RWPE1 (cell line): ENCODE data around the gene CUEDC1.

Source experiments
- CTCF ChIA-PET: fragments of 350-600 bp; sonication (Branson Sonifier 250); formaldehyde crosslinking; extraction: SDS; loops from one replicate; lab custom pipeline; 2021; lab: Yijun Ruan, JAX
- POLR2A ChIA-PET: fragments of 400-600 bp; formaldehyde crosslinking; extraction: SDS; loops from one replicate; lab custom pipeline; 2020; ENCODE audit warnings: antibody characterized with exemption; ENCODE audit not compliant: low non-redundant PET; lab: Yijun Ruan, JAX
- DNase-seq: peaks from one replicate; pipeline ENCODE4 v3.0.0; 2012; ENCODE audit warnings: low spot score
- H3K27ac ChIP-seq: fragments of 450-650 bp; 2 replicates; pipeline ENCODE4 v1.5.1; 2017
- TF ChIP-seq, protein P1 (sequence below): fragments of 450-650 bp; conservative IDR thresholded peaks from 2 replicates; pipeline ENCODE4 v1.5.1; 2017; ENCODE audit warnings: low read depth, mild to moderate bottlenecking

The CUEDC1 gene

GRCh38 chr17:57830880-57831279, 124.3 kb downstream of the CUEDC1 start:
- no peak for DNase-seq
- ChIA-PET POLR2A (no interaction called here), CTCF (interaction anchor here (1.0 kb wide), 1 partner anchor 47 kb away, joined by 3 read pairs; no protein-coding TSS in a partner anchor)
- no peak overlapping the region for H3K27ac ChIP-seq
- TF ChIP-seq, protein P1, sequence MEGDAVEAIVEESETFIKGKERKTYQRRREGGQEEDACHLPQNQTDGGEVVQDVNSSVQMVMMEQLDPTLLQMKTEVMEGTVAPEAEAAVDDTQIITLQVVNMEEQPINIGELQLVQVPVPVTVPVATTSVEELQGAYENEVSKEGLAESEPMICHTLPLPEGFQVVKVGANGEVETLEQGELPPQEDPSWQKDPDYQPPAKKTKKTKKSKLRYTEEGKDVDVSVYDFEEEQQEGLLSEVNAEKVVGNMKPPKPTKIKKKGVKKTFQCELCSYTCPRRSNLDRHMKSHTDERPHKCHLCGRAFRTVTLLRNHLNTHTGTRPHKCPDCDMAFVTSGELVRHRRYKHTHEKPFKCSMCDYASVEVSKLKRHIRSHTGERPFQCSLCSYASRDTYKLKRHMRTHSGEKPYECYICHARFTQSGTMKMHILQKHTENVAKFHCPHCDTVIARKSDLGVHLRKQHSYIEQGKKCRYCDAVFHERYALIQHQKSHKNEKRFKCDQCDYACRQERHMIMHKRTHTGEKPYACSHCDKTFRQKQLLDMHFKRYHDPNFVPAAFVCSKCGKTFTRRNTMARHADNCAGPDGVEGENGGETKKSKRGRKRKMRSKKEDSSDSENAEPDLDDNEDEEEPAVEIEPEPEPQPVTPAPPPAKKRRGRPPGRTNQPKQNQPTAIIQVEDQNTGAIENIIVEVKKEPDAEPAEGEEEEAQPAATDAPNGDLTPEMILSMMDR: no peak

DNA sequence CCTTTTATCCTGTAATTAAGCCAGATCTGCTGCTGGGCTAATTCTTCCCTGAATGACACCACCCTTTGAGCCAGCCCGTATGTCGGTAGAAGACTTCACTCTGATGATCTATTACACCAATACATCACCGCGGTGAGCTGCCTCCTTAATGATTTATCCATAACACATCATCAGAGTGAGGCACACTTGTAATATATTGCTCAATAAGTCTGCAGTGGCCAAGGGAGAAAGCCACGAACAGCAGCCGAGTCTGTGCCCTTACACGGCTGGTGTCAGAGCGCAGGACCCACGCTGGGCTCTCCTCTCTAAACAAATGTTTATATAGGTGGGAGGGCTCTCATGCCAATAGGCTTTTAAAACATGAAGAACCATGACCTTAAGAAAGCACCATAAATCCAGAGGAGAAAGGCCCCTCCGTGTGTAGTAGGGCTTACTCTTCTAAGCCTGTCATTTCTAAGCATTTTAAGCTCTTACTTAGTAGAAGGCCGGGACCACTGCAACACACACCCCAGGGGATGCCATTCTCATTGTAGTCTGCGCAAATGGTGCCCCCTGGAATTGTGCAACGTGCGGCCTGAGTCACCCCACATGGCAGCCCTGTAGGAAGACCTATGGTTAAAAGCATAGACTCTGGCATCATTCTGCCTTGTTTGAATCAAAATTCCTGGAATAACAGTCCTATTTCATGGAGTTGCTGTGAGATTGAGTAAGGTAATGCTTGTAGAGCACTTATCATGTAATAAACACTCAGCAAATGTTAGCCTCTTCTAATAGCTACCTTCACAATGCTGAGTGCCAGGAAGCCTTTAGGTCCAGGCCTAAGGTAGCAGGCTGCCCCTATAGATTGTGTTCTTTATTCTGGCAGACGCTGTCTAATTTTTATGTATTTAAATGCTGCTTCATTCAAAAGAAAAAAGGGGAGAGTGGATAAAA, 131.5 kb downstream of the CUEDC1 start:
- DNase-seq: no peak
- ChIA-PET CTCF (interaction anchor here (1.3 kb wide), 1 partner anchor 9 kb away, joined by 5 read pairs; no protein-coding TSS in a partner anchor), POLR2A (no interaction called here)
- H3K27ac ChIP-seq: no peak overlapping the region
- TF ChIP-seq, protein P1: no peak

DNA sequence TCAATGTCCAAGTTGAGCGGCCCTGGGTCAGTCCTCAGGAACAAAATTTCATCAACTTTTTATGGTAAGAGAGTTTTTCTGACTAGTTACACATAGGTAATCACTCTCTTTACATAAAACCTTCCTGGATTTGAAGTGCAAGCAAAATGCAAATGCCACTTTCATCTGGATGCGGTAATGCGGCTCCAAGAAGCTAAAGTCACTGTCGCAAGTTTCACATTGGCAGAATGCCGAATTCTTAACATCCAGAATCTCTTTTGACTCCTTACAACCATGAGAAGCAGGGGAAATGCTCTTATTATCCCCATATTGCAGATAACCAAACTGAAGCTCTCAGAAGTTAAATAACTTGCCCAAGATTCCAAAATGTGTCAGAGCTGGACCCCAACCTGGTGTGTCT, 135.3 kb downstream of the CUEDC1 start:
- TF ChIP-seq, protein P1: no peak
- POLR2A ChIA-PET: no interaction called here
- H3K27ac ChIP-seq: no peak overlapping the region
- CTCF ChIA-PET: no interaction called here
- no peak for DNase-seq

DNA sequence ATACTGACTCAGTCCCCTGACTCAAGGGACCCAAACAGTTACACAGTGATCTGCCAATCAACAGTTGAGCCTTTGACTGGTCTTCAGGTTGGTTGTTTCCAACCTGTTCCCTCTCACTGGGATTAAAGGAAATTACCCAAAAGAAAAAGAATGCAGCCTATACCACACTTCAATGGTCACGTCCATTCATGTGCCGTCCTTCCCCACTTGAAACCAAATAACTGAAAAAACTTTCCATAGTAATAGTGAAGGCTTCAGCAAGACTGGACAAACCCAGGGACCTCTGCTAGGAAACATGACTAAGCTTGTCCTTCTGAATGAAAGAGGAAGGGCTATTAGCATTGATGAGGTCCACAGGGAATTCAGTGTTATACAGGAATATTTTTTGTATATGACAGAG, 135.9 kb downstream of the CUEDC1 start:
- peak; percentile 24 for DNase-seq
- POLR2A ChIA-PET: no interaction called here

GRCh38 chr17:57818066-57818465, 137.1 kb downstream of the CUEDC1 start:
- DNase-seq: no peak
- H3K27ac ChIP-seq: no peak overlapping the region
- ChIA-PET POLR2A (no interaction called here), CTCF (interaction anchor here (0.9 to 1.2 kb wide), 2 partner anchors 16 to 575 kb away, joined by 4 to 5 read pairs; no protein-coding TSS in a partner anchor)
- TF ChIP-seq, protein P1: no peak

More for the DNA sequence above, 135.9 kb downstream of the CUEDC1 start:
- H3K27ac ChIP-seq: no peak overlapping the region
- TF ChIP-seq, protein P1: no peak
- CTCF ChIA-PET: no interaction called here

GRCh38 chr17:57817299-57817698, 137.9 kb downstream of the CUEDC1 start:
- ChIA-PET POLR2A (no interaction called here), CTCF (interaction anchor here (0.9 to 1.2 kb wide), 2 partner anchors 16 to 574 kb away, joined by 4 to 5 read pairs; no protein-coding TSS in a partner anchor)
- no peak for DNase-seq
- no peak overlapping the region for H3K27ac ChIP-seq
- TF ChIP-seq, protein P1: no peak
